IPS-18c (cell line): ENCODE results near the gene CEP104.

Source experiments
- H3K4me3 ChIP-seq: 2 replicates; pipeline ENCODE4 v1.7.0; 2013; ENCODE audit warnings: low read depth, mild to moderate bottlenecking, low read length, moderate library complexity; ENCODE audit not compliant: insufficient read depth
- H3K9me3 ChIP-seq: one replicate; pipeline ENCODE4 v1.6.1; 2013; ENCODE audit warnings: mild to moderate bottlenecking, low read length, moderate library complexity; ENCODE audit not compliant: control insufficient read depth, insufficient read depth

CEP104 gene

GRCh38 chr1:3880429-3881192 is 23.6 kb upstream of the CEP104 start:
- Histone ChIP-seq H3K4me3 (no peak overlapping the region), H3K9me3 (peaks cover 4% of the 10 kb centered on the region)

- no peak overlapping the region for H3K4me3 ChIP-seq
- H3K9me3 ChIP-seq, result peaks cover 4% of the 10 kb centered on the region
Measured at GRCh38 chr1:3879787-3880428, 22.9 kb upstream of the CEP104 start.

- Histone ChIP-seq H3K4me3 (no peak overlapping the region), H3K9me3 (peaks cover 4% of the 10 kb centered on the region)
Measured at GRCh38 chr1:3879099-3879498, 22.1 kb upstream of the CEP104 start.

DNA sequence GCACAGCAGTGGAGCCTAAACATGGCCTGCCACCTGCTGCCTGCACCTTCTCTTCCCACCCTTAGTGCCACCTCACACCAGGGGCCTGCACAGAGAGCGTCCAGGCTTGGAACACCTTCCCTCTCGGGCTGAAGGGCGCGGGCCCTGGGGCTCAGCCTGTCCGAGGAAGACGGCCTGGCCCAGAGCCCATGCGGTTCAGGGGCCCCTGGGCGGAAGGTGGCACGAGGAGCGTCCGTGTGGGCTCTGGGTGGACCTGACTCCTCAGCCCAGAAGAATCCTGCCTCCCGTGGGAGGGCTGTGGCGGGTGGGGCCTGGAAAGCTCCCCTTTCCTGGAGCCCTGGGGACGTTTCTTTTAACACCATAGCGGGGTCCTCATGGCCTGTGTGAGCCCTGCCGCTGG is 19.7 kb upstream of the CEP104 start:
- peaks cover 4% of the 10 kb centered on the region for H3K9me3 ChIP-seq

DNA sequence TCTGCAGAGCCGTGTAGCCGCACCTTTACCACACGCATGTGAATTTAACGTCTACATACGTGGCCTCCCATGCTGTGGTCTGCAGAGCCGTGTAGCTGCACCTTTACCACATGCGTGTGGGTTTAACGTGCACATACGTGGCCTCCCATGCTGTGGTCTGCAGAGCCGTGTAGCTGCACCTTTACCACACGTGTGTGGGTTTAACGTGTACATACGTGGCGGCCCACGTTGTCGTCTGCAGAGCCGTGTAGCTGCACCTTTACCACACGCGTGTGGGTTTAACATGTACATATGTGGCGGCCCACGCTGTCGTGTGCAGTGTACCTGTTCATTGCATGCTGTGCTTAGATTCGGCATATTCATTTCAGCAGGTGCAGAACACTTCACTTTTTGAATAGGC is 17.7 kb upstream of the CEP104 start:
- Histone ChIP-seq H3K4me3 (no peak overlapping the region), H3K9me3 (peaks cover 4% of the 10 kb centered on the region)

More for the DNA sequence above, 19.7 kb upstream of the CEP104 start:
- H3K4me3 ChIP-seq, result no peak overlapping the region

- no peak overlapping the region for H3K4me3 ChIP-seq
- H3K9me3 ChIP-seq, result no peaks in the 10 kb centered on the region
Measured at GRCh38 chr1:3872546-3872945, 15.5 kb upstream of the CEP104 start.

DNA sequence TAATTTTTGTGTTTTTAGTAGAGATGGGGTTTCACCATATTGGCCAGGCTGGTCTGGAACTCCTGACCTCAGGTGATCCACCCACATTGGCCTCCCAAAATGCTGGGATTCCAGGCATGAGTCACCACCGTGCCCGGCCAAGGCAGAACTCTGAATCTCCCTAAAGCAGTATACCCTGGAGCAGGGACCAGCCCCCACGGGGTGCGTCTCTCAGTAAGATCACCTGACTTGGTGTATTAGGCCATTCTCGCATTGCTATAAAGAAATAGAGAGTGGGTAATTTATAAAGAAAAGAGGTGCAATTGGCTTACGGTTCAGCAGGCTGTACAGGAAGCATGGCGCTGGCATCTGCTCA is 14.4 kb upstream of the CEP104 start:
- H3K9me3 ChIP-seq, result no peaks in the 10 kb centered on the region
- H3K4me3 ChIP-seq, result no peak overlapping the region

DNA sequence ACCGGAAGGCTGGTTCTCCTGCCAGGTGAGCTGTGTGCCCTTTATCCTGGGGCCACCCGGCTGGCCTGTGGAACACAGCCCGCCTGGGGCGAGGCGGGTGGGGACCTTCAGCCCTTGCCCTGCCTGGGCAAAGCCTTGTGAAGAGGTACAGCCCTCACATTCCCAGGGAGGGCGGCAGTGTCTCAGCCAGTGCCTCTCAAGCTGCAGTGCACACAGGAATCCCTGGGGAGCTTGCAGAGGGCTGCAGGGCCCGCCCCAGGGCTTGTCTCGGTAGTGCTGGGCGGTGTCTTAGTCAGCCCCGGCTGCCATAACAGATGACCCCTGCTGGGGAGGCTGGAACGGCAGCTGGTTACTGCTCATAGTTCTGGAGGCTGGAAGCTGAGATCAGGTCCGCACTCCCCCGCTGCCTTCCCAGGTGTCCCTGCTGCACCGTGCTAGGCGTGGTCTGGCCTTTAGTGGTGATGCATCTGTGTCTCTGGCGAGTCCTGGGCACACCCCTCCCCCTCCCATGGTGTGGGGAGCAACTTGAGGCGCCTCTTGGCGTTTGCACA is 12.8 kb upstream of the CEP104 start:
- Histone ChIP-seq H3K4me3 (no peak overlapping the region), H3K9me3 (no peaks in the 10 kb centered on the region)

GRCh38 chr1:3868464-3869006 is 11.5 kb upstream of the CEP104 start:
- no peaks in the 10 kb centered on the region for H3K9me3 ChIP-seq
- no peak overlapping the region for H3K4me3 ChIP-seq

GRCh38 chr1:3865606-3866160 is 8.7 kb upstream of the CEP104 start:
- Histone ChIP-seq H3K9me3 (no peaks in the 10 kb centered on the region), H3K4me3 (no peak overlapping the region)

DNA sequence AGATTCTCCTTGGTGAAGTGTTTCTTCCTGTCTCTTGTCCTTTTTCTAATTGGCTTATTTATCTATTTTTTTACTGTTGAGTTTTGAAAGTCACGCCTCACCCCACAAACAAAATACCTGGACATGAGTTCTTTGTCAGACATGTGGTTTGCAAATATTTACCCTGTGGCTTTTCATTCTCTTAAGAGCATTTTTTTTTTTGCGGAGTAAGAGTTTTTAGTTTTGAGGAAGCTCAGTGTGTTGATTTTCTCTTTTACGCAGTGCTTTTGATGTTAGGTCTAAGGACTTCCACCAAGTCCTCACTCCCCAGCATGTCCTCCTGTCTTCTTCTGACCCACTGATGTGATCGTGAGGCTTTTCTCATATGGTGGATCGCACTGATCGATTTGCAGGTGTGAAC is 7.9 kb upstream of the CEP104 start:
- H3K4me3 ChIP-seq, result no peak overlapping the region

GRCh38 chr1:3863231-3863935 is 6.4 kb upstream of the CEP104 start:
- Histone ChIP-seq H3K9me3 (no peaks in the 10 kb centered on the region), H3K4me3 (no peak overlapping the region)

More for the DNA sequence above, 7.9 kb upstream of the CEP104 start:
- H3K9me3 ChIP-seq, result no peaks in the 10 kb centered on the region

GRCh38 chr1:3858231-3858981 is 1.4 kb upstream of the CEP104 start:
- Histone ChIP-seq H3K9me3 (no peaks in the 10 kb centered on the region), H3K4me3 (peak overlapping the region; percentile 90; the same call in 1 of the 2 replicates)

GRCh38 chr1:3857791-3858129 is 749 bp upstream of the CEP104 start:
- Histone ChIP-seq H3K4me3 (peak overlapping the region; percentile 90), H3K9me3 (no peaks in the 10 kb centered on the region)

DNA sequence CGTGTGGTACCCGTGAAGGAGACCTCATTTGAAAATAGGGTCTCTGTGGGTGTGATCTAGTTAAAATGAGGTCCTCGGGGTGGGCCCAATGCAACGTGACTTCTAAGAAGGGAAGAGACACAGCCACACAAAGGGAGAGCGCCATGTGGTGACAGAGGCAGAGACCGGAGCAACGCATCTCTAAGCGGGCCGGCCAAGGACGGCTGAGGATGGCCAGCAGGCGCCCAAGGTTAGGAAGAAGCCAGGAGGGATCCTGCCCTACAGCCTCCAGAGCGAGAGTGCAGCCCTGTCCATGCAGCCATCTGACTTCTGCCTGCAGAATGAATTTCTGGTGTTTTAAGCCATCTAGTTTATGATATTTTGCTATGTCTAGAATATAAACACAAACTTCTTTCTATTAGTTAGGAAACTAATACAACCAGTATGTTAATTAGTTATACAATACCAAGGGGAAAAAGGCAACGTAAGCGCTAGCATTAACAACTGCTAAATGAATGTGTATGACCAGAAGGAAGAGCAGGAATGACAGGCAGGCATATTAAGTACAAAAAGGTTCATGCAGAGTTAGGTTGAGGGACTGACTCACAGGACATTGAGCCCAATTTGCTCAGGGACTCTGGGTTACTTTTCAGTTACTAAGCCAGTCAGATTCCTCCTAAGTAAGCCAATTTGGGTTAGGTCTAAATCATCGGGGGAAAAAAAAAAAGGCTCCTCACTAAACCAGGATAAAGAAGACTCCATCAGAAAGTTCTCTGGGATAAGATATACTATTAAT is 4.1 kb downstream of the CEP104 start:
- Histone ChIP-seq H3K9me3 (no peaks in the 10 kb centered on the region), H3K4me3 (no peak overlapping the region)

GRCh38 chr1:3852091-3852490 is 4.9 kb downstream of the CEP104 start:
- no peak overlapping the region for H3K4me3 ChIP-seq
- no peaks in the 10 kb centered on the region for H3K9me3 ChIP-seq
